H9 (cell line): Measurements from ENCODE around the gene CSMD2. TPM values are rescaled to one million over a fixed set of nuclear protein-coding genes. Genes with fewer than 3 reads are reported as not detected.

ENCODE experiments used
- DNase-seq: peaks from one replicate; pipeline ENCODE4 v3.0.0-alpha.2; 2017
- H2AFZ ChIP-seq: one replicate; pipeline ENCODE4 v1.6.1; 2013; ENCODE audit warnings: mild to moderate bottlenecking, low read length, control low read depth, moderate library complexity
- H2AK5ac ChIP-seq: 2 replicates; pipeline ENCODE4 v1.6.1; 2013; ENCODE audit warnings: low read length, control low read depth, mixed read lengths; ENCODE audit not compliant: insufficient read length
- H2BK120ac ChIP-seq: one replicate; pipeline ENCODE4 v1.6.1; 2013; ENCODE audit warnings: low read depth, mild to moderate bottlenecking, low read length, control low read depth, inconsistent platforms; ENCODE audit not compliant: poor library complexity, severe bottlenecking
- H2BK12ac ChIP-seq: 2 replicates; pipeline ENCODE4 v1.6.1; 2013; ENCODE audit warnings: low read length, control low read depth, mixed read lengths, low read depth; ENCODE audit not compliant: insufficient read length
- H2BK15ac ChIP-seq: 2 replicates; pipeline ENCODE4 v1.6.1; 2013; ENCODE audit warnings: low read depth, low read length, control low read depth
- H2BK20ac ChIP-seq: one replicate; pipeline ENCODE4 v1.6.1; 2013; ENCODE audit warnings: low read depth, mild to moderate bottlenecking, low read length, control low read depth, inconsistent platforms; ENCODE audit not compliant: poor library complexity, severe bottlenecking
- H2BK5ac ChIP-seq: 2 replicates; pipeline ENCODE4 v1.6.1; 2013; ENCODE audit warnings: low read length, control low read depth, mixed read lengths; ENCODE audit not compliant: insufficient read length
- H3K14ac ChIP-seq: 2 replicates; pipeline ENCODE4 v1.6.1; 2013; ENCODE audit warnings: low read length, control low read depth; ENCODE audit not compliant: insufficient read depth
- H3K18ac ChIP-seq: 2 replicates; pipeline ENCODE4 v1.6.1; 2013; ENCODE audit warnings: low read depth, mild to moderate bottlenecking, mixed read lengths, low read length, control low read depth; ENCODE audit not compliant: insufficient read length
- H3K23ac ChIP-seq: 2 replicates; pipeline ENCODE4 v1.6.1; 2013; ENCODE audit warnings: low read length, control low read depth, mixed read lengths, low read depth; ENCODE audit not compliant: insufficient read length
- H3K23me2 ChIP-seq: 2 replicates; pipeline ENCODE4 v1.6.1; 2013; ENCODE audit warnings: low read depth, mild to moderate bottlenecking, mixed read lengths, low read length, control low read depth; ENCODE audit not compliant: insufficient read length, poor library complexity, severe bottlenecking
- H3K27ac ChIP-seq: 2 replicates; pipeline ENCODE4 v1.5.1; 2013; ENCODE audit warnings: low read length, control low read depth, mixed read lengths, low read depth; ENCODE audit not compliant: insufficient read length
- H3K27me3 ChIP-seq: 2 replicates; pipeline ENCODE4 v1.6.1; 2013; ENCODE audit warnings: low read length, control low read depth, inconsistent platforms; ENCODE audit not compliant: insufficient read depth
- H3K4ac ChIP-seq: 2 replicates; pipeline ENCODE4 v1.6.1; 2013; ENCODE audit warnings: low read depth, mild to moderate bottlenecking, control low read depth, inconsistent platforms, low read length, moderate library complexity
- H3K4me1 ChIP-seq: 2 replicates; pipeline ENCODE4 v1.6.1; 2013; ENCODE audit warnings: low read length, control low read depth, inconsistent platforms; ENCODE audit not compliant: insufficient read depth
- H3K4me2 ChIP-seq: 2 replicates; pipeline ENCODE4 v1.6.1; 2013; ENCODE audit warnings: low read length, control low read depth, mixed read lengths; ENCODE audit not compliant: insufficient read length, insufficient read depth
- H3K56ac ChIP-seq: 2 replicates; pipeline ENCODE4 v1.6.1; 2013; ENCODE audit warnings: low read depth, mild to moderate bottlenecking, mixed read lengths, low read length, control low read depth; ENCODE audit not compliant: insufficient read length
- H3K79me1 ChIP-seq: 2 replicates; pipeline ENCODE4 v1.6.1; 2013; ENCODE audit warnings: low read depth, mild to moderate bottlenecking, moderate library complexity, low read length, control low read depth, inconsistent platforms; ENCODE audit not compliant: insufficient read depth, poor library complexity, severe bottlenecking
- H3K79me2 ChIP-seq: 2 replicates; pipeline ENCODE4 v1.6.1; 2013; ENCODE audit warnings: low read length, control low read depth, inconsistent platforms; ENCODE audit not compliant: insufficient read depth
- H3K9ac ChIP-seq: 2 replicates; pipeline ENCODE4 v1.6.1; 2013; ENCODE audit warnings: low read length, control low read depth, mixed read lengths; ENCODE audit not compliant: insufficient read length; ENCODE audit errors: extremely low read depth
- H3K9me3 ChIP-seq: one replicate; pipeline ENCODE4 v1.6.1; 2013; ENCODE audit warnings: low read depth, low read length, inconsistent platforms; ENCODE audit not compliant: control insufficient read depth
- H3T11ph ChIP-seq: one replicate; pipeline ENCODE4 v1.6.1; 2013; ENCODE audit warnings: mild to moderate bottlenecking, low read length, control low read depth, inconsistent platforms
- H4K20me1 ChIP-seq: one replicate; pipeline ENCODE4 v1.6.1; 2013; ENCODE audit not compliant: control insufficient read depth, insufficient read length, insufficient read depth
- H4K5ac ChIP-seq: 2 replicates; pipeline ENCODE4 v1.6.1; 2013; ENCODE audit warnings: low read depth, mild to moderate bottlenecking, mixed read lengths, low read length, control low read depth; ENCODE audit not compliant: insufficient read length
- H4K8ac ChIP-seq: replicated peaks from 2 replicates; pipeline ENCODE4 v1.6.1; 2013; ENCODE audit warnings: low read length, control low read depth, mixed read lengths, low read depth; ENCODE audit not compliant: insufficient read length
- H4K91ac ChIP-seq: 2 replicates; pipeline ENCODE4 v1.6.1; 2013; ENCODE audit warnings: low read depth, mild to moderate bottlenecking, moderate library complexity, mixed read lengths, low read length, control low read depth; ENCODE audit not compliant: insufficient read length
- H3K27ac Mint-ChIP-seq, 3 experiments: 2 replicates in 2 of 3; 3 replicates in 1 of 3; pipeline ENCODE4 v1.8.0; 2020 to 2021; ENCODE audit warnings: mixed read lengths in 3 of 3, mild to moderate bottlenecking in 1 of 3, moderate library complexity in 1 of 3
- H3K27me3 Mint-ChIP-seq: 2 replicates; pipeline ENCODE4 v1.8.0; 2021; ENCODE audit warnings: low read depth, mild to moderate bottlenecking, moderate library complexity, mixed read lengths
- H3K36me3 Mint-ChIP-seq, 3 experiments: 2 replicates in 2 of 3; 3 replicates in 1 of 3; pipeline ENCODE4 v1.8.0; 2020 to 2021; ENCODE audit warnings: low read depth in 3 of 3, mixed read lengths in 3 of 3; ENCODE audit not compliant: insufficient read depth in 1 of 3
- H3K4me1 Mint-ChIP-seq, 2 experiments: 2 replicates each; pipeline ENCODE4 v1.8.0; 2020; ENCODE audit warnings: mixed read lengths in 2 of 2
- H3K4me3 Mint-ChIP-seq, 2 experiments: 2 replicates in 1 of 2; 3 replicates in 1 of 2; pipeline ENCODE4 v1.8.0; 2020 to 2021; ENCODE audit warnings: mild to moderate bottlenecking in 2 of 2, mixed read lengths in 2 of 2, moderate library complexity in 1 of 2
- H3K9me3 Mint-ChIP-seq, 2 experiments: 2 replicates in 1 of 2; 3 replicates in 1 of 2; pipeline ENCODE4 v1.8.0; 2020; ENCODE audit warnings: mild to moderate bottlenecking in 2 of 2, mixed read lengths in 2 of 2, moderate library complexity in 1 of 2
- CTCF ChIP-seq: fragments of 200-600 bp; sonication (generic); conservative IDR thresholded peaks from 3 replicates; pipeline ENCODE4 v1.8.0; 2021; ENCODE audit warnings: antibody characterized with exemption, mild to moderate bottlenecking
- WGBS: extraction: QIAGEN DNeasy Blood & Tissue Kit; methylation state at CpG from one replicate; pipeline ENCODE4 v1.1.7; 2013; ENCODE audit warnings: missing lambda C conversion rate, low lambda C conversion rate, mixed read lengths; ENCODE audit not compliant: insufficient read length; ENCODE audit errors: extremely low coverage; 5-methylcytosine and 5-hydroxymethylcytosine counted together
- total RNA-seq: library from RNA; stranded (reverse); gene quantifications from 2 replicates; pipeline ENCODE4 v1.2.1, GENCODE V29; 2021

Gene CSMD2
- total RNA-seq, 1 experiment from 2014 or later: 6.4 TPM

GRCh38 chr1:33684396-33685179 lies 480.4 kb downstream of the CSMD2 start:
- H3T11ph ChIP-seq: no peak overlapping the region
- H3K9me3 ChIP-seq: no peaks in the 10 kb centered on the region
- H2AFZ ChIP-seq: no peak overlapping the region
- no peaks in the 10 kb centered on the region; the same call in 1 of the 2 replicates for H3K4me1 ChIP-seq
- no peak overlapping the region for H3K4me2 ChIP-seq
- H2BK120ac ChIP-seq: no peak overlapping the region
- H3K23me2 ChIP-seq: no peaks in the 10 kb centered on the region
- H3K27ac Mint-ChIP-seq: no peak overlapping the region
- no peak overlapping the region for H3K18ac ChIP-seq
- no peak overlapping the region for H3K4ac ChIP-seq
- H3K4me3 Mint-ChIP-seq: no peak overlapping the region
- no peak for DNase-seq
- H3K23ac ChIP-seq: no peak overlapping the region
- no peak overlapping the region for H4K91ac ChIP-seq
- no peak for TF ChIP-seq CTCF
- no peak overlapping the region for H3K27ac ChIP-seq
- no peak overlapping the region for H2BK20ac ChIP-seq
- H3K9ac ChIP-seq: no peak overlapping the region
- no peaks in the 10 kb centered on the region for H3K79me2 ChIP-seq
- H3K27me3 Mint-ChIP-seq: no peaks in the 10 kb centered on the region; the same call in 1 of the 2 replicates
- WGBS: no CpG with 5 or more reads among the region's 9 CpGs
- H2BK5ac ChIP-seq: no peak overlapping the region
- H3K79me1 ChIP-seq: no peaks in the 10 kb centered on the region
- no peak overlapping the region for H4K5ac ChIP-seq
- H2BK12ac ChIP-seq: no peak overlapping the region
- peaks cover 0 to 6% (median 0%) of the 10 kb centered on the region in 3 experiments; a peak in 2 of 7 replicates for H3K36me3 Mint-ChIP-seq
- peaks cover 7 to 8% of the 10 kb centered on the region in 2 experiments for H3K4me1 Mint-ChIP-seq
- no peak overlapping the region for H2BK15ac ChIP-seq
- H3K27me3 ChIP-seq: no peaks in the 10 kb centered on the region
- no peak overlapping the region for H3K14ac ChIP-seq
- no peaks in the 10 kb centered on the region for H3K9me3 Mint-ChIP-seq
- H2AK5ac ChIP-seq: no peak overlapping the region
- no peak overlapping the region for H3K56ac ChIP-seq
- H4K8ac ChIP-seq: no peak overlapping the region
- no peaks in the 10 kb centered on the region for H4K20me1 ChIP-seq
